H9 (cell line): ENCODE measurements around the gene DHFR2. TPM values are rescaled to one million over a fixed set of nuclear protein-coding genes. Genes with fewer than 3 reads are reported as not detected.
A peak's percentile ranks its signal among the peaks of the same experiment; 100 is the strongest.

Source experiments
- DNase-seq: peaks from one replicate; pipeline ENCODE4 v3.0.0-alpha.2; 2017
- H2AFZ ChIP-seq: one replicate; pipeline ENCODE4 v1.6.1; 2013; ENCODE audit warnings: mild to moderate bottlenecking, low read length, control low read depth, moderate library complexity
- H2AK5ac ChIP-seq: 2 replicates; pipeline ENCODE4 v1.6.1; 2013; ENCODE audit warnings: low read length, control low read depth, mixed read lengths; ENCODE audit not compliant: insufficient read length
- H2BK120ac ChIP-seq: one replicate; pipeline ENCODE4 v1.6.1; 2013; ENCODE audit warnings: low read depth, mild to moderate bottlenecking, low read length, control low read depth, inconsistent platforms; ENCODE audit not compliant: poor library complexity, severe bottlenecking
- H2BK12ac ChIP-seq: 2 replicates; pipeline ENCODE4 v1.6.1; 2013; ENCODE audit warnings: low read length, control low read depth, mixed read lengths, low read depth; ENCODE audit not compliant: insufficient read length
- H2BK15ac ChIP-seq: 2 replicates; pipeline ENCODE4 v1.6.1; 2013; ENCODE audit warnings: low read depth, low read length, control low read depth
- H2BK20ac ChIP-seq: one replicate; pipeline ENCODE4 v1.6.1; 2013; ENCODE audit warnings: low read depth, mild to moderate bottlenecking, low read length, control low read depth, inconsistent platforms; ENCODE audit not compliant: poor library complexity, severe bottlenecking
- H2BK5ac ChIP-seq: 2 replicates; pipeline ENCODE4 v1.6.1; 2013; ENCODE audit warnings: low read length, control low read depth, mixed read lengths; ENCODE audit not compliant: insufficient read length
- H3K14ac ChIP-seq: 2 replicates; pipeline ENCODE4 v1.6.1; 2013; ENCODE audit warnings: low read length, control low read depth; ENCODE audit not compliant: insufficient read depth
- H3K18ac ChIP-seq: 2 replicates; pipeline ENCODE4 v1.6.1; 2013; ENCODE audit warnings: low read depth, mild to moderate bottlenecking, mixed read lengths, low read length, control low read depth; ENCODE audit not compliant: insufficient read length
- H3K23ac ChIP-seq: 2 replicates; pipeline ENCODE4 v1.6.1; 2013; ENCODE audit warnings: low read length, control low read depth, mixed read lengths, low read depth; ENCODE audit not compliant: insufficient read length
- H3K23me2 ChIP-seq: 2 replicates; pipeline ENCODE4 v1.6.1; 2013; ENCODE audit warnings: low read depth, mild to moderate bottlenecking, mixed read lengths, low read length, control low read depth; ENCODE audit not compliant: insufficient read length, poor library complexity, severe bottlenecking
- H3K27ac ChIP-seq: 2 replicates; pipeline ENCODE4 v1.5.1; 2013; ENCODE audit warnings: low read length, control low read depth, mixed read lengths, low read depth; ENCODE audit not compliant: insufficient read length
- H3K27me3 ChIP-seq: 2 replicates; pipeline ENCODE4 v1.6.1; 2013; ENCODE audit warnings: low read length, control low read depth, inconsistent platforms; ENCODE audit not compliant: insufficient read depth
- H3K4ac ChIP-seq: 2 replicates; pipeline ENCODE4 v1.6.1; 2013; ENCODE audit warnings: low read depth, mild to moderate bottlenecking, control low read depth, inconsistent platforms, low read length, moderate library complexity
- H3K4me1 ChIP-seq: 2 replicates; pipeline ENCODE4 v1.6.1; 2013; ENCODE audit warnings: low read length, control low read depth, inconsistent platforms; ENCODE audit not compliant: insufficient read depth
- H3K4me2 ChIP-seq: 2 replicates; pipeline ENCODE4 v1.6.1; 2013; ENCODE audit warnings: low read length, control low read depth, mixed read lengths; ENCODE audit not compliant: insufficient read length, insufficient read depth
- H3K56ac ChIP-seq: 2 replicates; pipeline ENCODE4 v1.6.1; 2013; ENCODE audit warnings: low read depth, mild to moderate bottlenecking, mixed read lengths, low read length, control low read depth; ENCODE audit not compliant: insufficient read length
- H3K79me1 ChIP-seq: 2 replicates; pipeline ENCODE4 v1.6.1; 2013; ENCODE audit warnings: low read depth, mild to moderate bottlenecking, moderate library complexity, low read length, control low read depth, inconsistent platforms; ENCODE audit not compliant: insufficient read depth, poor library complexity, severe bottlenecking
- H3K79me2 ChIP-seq: 2 replicates; pipeline ENCODE4 v1.6.1; 2013; ENCODE audit warnings: low read length, control low read depth, inconsistent platforms; ENCODE audit not compliant: insufficient read depth
- H3K9ac ChIP-seq: 2 replicates; pipeline ENCODE4 v1.6.1; 2013; ENCODE audit warnings: low read length, control low read depth, mixed read lengths; ENCODE audit not compliant: insufficient read length; ENCODE audit errors: extremely low read depth
- H3K9me3 ChIP-seq: one replicate; pipeline ENCODE4 v1.6.1; 2013; ENCODE audit warnings: low read depth, low read length, inconsistent platforms; ENCODE audit not compliant: control insufficient read depth
- H3T11ph ChIP-seq: one replicate; pipeline ENCODE4 v1.6.1; 2013; ENCODE audit warnings: mild to moderate bottlenecking, low read length, control low read depth, inconsistent platforms
- H4K20me1 ChIP-seq: one replicate; pipeline ENCODE4 v1.6.1; 2013; ENCODE audit not compliant: control insufficient read depth, insufficient read length, insufficient read depth
- H4K5ac ChIP-seq: 2 replicates; pipeline ENCODE4 v1.6.1; 2013; ENCODE audit warnings: low read depth, mild to moderate bottlenecking, mixed read lengths, low read length, control low read depth; ENCODE audit not compliant: insufficient read length
- H4K8ac ChIP-seq: replicated peaks from 2 replicates; pipeline ENCODE4 v1.6.1; 2013; ENCODE audit warnings: low read length, control low read depth, mixed read lengths, low read depth; ENCODE audit not compliant: insufficient read length
- H4K91ac ChIP-seq: 2 replicates; pipeline ENCODE4 v1.6.1; 2013; ENCODE audit warnings: low read depth, mild to moderate bottlenecking, moderate library complexity, mixed read lengths, low read length, control low read depth; ENCODE audit not compliant: insufficient read length
- H3K27ac Mint-ChIP-seq, 3 experiments: 2 replicates in 2 of 3; 3 replicates in 1 of 3; pipeline ENCODE4 v1.8.0; 2020 to 2021; ENCODE audit warnings: mixed read lengths in 3 of 3, mild to moderate bottlenecking in 1 of 3, moderate library complexity in 1 of 3
- H3K27me3 Mint-ChIP-seq: 2 replicates; pipeline ENCODE4 v1.8.0; 2021; ENCODE audit warnings: low read depth, mild to moderate bottlenecking, moderate library complexity, mixed read lengths
- H3K36me3 Mint-ChIP-seq, 3 experiments: 2 replicates in 2 of 3; 3 replicates in 1 of 3; pipeline ENCODE4 v1.8.0; 2020 to 2021; ENCODE audit warnings: low read depth in 3 of 3, mixed read lengths in 3 of 3; ENCODE audit not compliant: insufficient read depth in 1 of 3
- H3K4me1 Mint-ChIP-seq, 2 experiments: 2 replicates each; pipeline ENCODE4 v1.8.0; 2020; ENCODE audit warnings: mixed read lengths in 2 of 2
- H3K4me3 Mint-ChIP-seq, 2 experiments: 2 replicates in 1 of 2; 3 replicates in 1 of 2; pipeline ENCODE4 v1.8.0; 2020 to 2021; ENCODE audit warnings: mild to moderate bottlenecking in 2 of 2, mixed read lengths in 2 of 2, moderate library complexity in 1 of 2
- H3K9me3 Mint-ChIP-seq, 2 experiments: 2 replicates in 1 of 2; 3 replicates in 1 of 2; pipeline ENCODE4 v1.8.0; 2020; ENCODE audit warnings: mild to moderate bottlenecking in 2 of 2, mixed read lengths in 2 of 2, moderate library complexity in 1 of 2
- CTCF ChIP-seq: fragments of 200-600 bp; sonication (generic); conservative IDR thresholded peaks from 3 replicates; pipeline ENCODE4 v1.8.0; 2021; ENCODE audit warnings: antibody characterized with exemption, mild to moderate bottlenecking
- WGBS: extraction: QIAGEN DNeasy Blood & Tissue Kit; methylation state at CpG from one replicate; pipeline ENCODE4 v1.1.7; 2013; ENCODE audit warnings: missing lambda C conversion rate, low lambda C conversion rate, mixed read lengths; ENCODE audit not compliant: insufficient read length; ENCODE audit errors: extremely low coverage; 5-methylcytosine and 5-hydroxymethylcytosine counted together
- total RNA-seq: library from RNA; stranded (reverse); gene quantifications from 2 replicates; pipeline ENCODE4 v1.2.1, GENCODE V29; 2021

DHFR2 gene
- total RNA-seq, 1 experiment from 2014 or later, result 1.6 TPM

- Histone ChIP-seq H3K27ac (no peak overlapping the region), H3K9ac (no peak overlapping the region)
- DNase-seq, result no peak
These were observed 1.6 kb upstream of the DHFR2 start for GRCh38 chr3:94064243-94064860.

More at GRCh38 chr3:94064243-94064860, 1.6 kb upstream of the DHFR2 start:
- Histone ChIP-seq H3K79me2 (no peaks in the 10 kb centered on the region; the same call in 1 of the 2 replicates), H2AK5ac (no peak overlapping the region), H3K56ac (no peak overlapping the region), H3K4me2 (no peak overlapping the region), H2BK20ac (no peak overlapping the region), H2BK5ac (no peak overlapping the region), H4K8ac (no peak overlapping the region), H3K4ac (no peak overlapping the region), H3K23ac (no peak overlapping the region), H4K20me1 (no peaks in the 10 kb centered on the region), H4K5ac (no peak overlapping the region), H3K23me2 (peaks cover 8% of the 10 kb centered on the region), H3T11ph (no peak overlapping the region), H3K18ac (no peak overlapping the region), H3K4me1 (no peaks in the 10 kb centered on the region; the same call in none of the 2 replicates), H3K9me3 (no peaks in the 10 kb centered on the region), H2BK12ac (no peak overlapping the region), H2BK15ac (no peak overlapping the region), H4K91ac (no peak overlapping the region), H2BK120ac (no peak overlapping the region), H3K27me3 (no peaks in the 10 kb centered on the region), H3K79me1 (peaks cover 4% of the 10 kb centered on the region), H3K14ac (no peak overlapping the region), H2AFZ (no peak overlapping the region)
- TF ChIP-seq CTCF, result no peak
- H3K4me1 Mint-ChIP-seq, result peaks cover 5 to 8% of the 10 kb centered on the region in 2 experiments
- WGBS, result no CpG with 5 or more reads among the region's 6 CpGs
- no peaks in the 10 kb centered on the region for H3K27me3 Mint-ChIP-seq
- no peak overlapping the region for H3K27ac Mint-ChIP-seq
- H3K4me3 Mint-ChIP-seq, result peak overlapping the region; percentile 96 to 98
- H3K9me3 Mint-ChIP-seq, result peaks cover 0 to 2% of the 10 kb centered on the region in 2 experiments; a peak in 1 of 5 replicates
- peaks cover 8 to 15% (median 9%) of the 10 kb centered on the region in 3 experiments; a peak in 6 of 7 replicates for H3K36me3 Mint-ChIP-seq
